Measurements from ENCODE around the gene USP46.

The USP46 gene

GRCh38 chr4:52689096-52689495, 30.0 kb upstream of the USP46 start:
- Histone ChIP-seq H3K4me2 (ENCODE audit: low read depth, low read length, poor library complexity, severe bottlenecking) (no peak overlapping the region), H2AFZ (ENCODE audit: low read length) (no peak overlapping the region), H3K4me3 (ENCODE audit: low read length, poor library complexity, severe bottlenecking) (no peak overlapping the region), H3K79me2 (ENCODE audit: insufficient read depth, low read length) (no peaks in the 10 kb centered on the region), H3K36me3 (ENCODE audit: insufficient read depth, low read length) (no peaks in the 10 kb centered on the region), H3F3A (ENCODE audit: low read depth) (no peaks in the 10 kb centered on the region), H3K9ac (ENCODE audit: low read depth, low read length, poor library complexity, severe bottlenecking) (no peak overlapping the region), H3K27me3 (ENCODE audit: insufficient read depth, low read length, poor library complexity, severe bottlenecking) (no peaks in the 10 kb centered on the region), H3K9me2 (replicated peaks; ENCODE audit: low read depth, low read length) (no peaks in the 10 kb centered on the region), H3K9me3 (ENCODE audit: insufficient read depth, low read depth, low read length) (peaks cover 17% of the 10 kb centered on the region; the same call in 1 of the 2 replicates), H4K20me1 (ENCODE audit: insufficient read depth, low read length, poor library complexity, severe bottlenecking) (no peaks in the 10 kb centered on the region), H3K4me1 (ENCODE audit: insufficient read depth, low read length, poor library complexity, severe bottlenecking) (no peaks in the 10 kb centered on the region)
- TF ChIP-seq EZH2phosphoT487 (IDR thresholded peaks at IDR 0.05; ENCODE audit: borderline replicate concordance) (no peak), CTCF (conservative IDR thresholded peaks at IDR 0.05; ENCODE audit: low read length) (no peak)

GRCh38 chr4:52687696-52688095, 28.6 kb upstream of the USP46 start:
- Histone ChIP-seq H3K9me2 (replicated peaks; ENCODE audit: low read depth, low read length) (no peaks in the 10 kb centered on the region), H3K79me2 (ENCODE audit: insufficient read depth, low read length) (no peaks in the 10 kb centered on the region), H3K4me2 (ENCODE audit: low read depth, low read length, poor library complexity, severe bottlenecking) (no peak overlapping the region), H3K4me1 (ENCODE audit: insufficient read depth, low read length, poor library complexity, severe bottlenecking) (no peaks in the 10 kb centered on the region), H3K9me3 (ENCODE audit: insufficient read depth, low read depth, low read length) (peaks cover 6% of the 10 kb centered on the region; the same call in 1 of the 2 replicates), H3F3A (ENCODE audit: low read depth) (no peaks in the 10 kb centered on the region), H3K4me3 (ENCODE audit: low read length, poor library complexity, severe bottlenecking) (no peak overlapping the region), H4K20me1 (ENCODE audit: insufficient read depth, low read length, poor library complexity, severe bottlenecking) (no peaks in the 10 kb centered on the region), H3K36me3 (ENCODE audit: insufficient read depth, low read length) (no peaks in the 10 kb centered on the region), H3K9ac (ENCODE audit: low read depth, low read length, poor library complexity, severe bottlenecking) (no peak overlapping the region), H2AFZ (ENCODE audit: low read length) (no peak overlapping the region), H3K27me3 (ENCODE audit: insufficient read depth, low read length, poor library complexity, severe bottlenecking) (no peaks in the 10 kb centered on the region)
- TF ChIP-seq EZH2phosphoT487 (IDR thresholded peaks at IDR 0.05; ENCODE audit: borderline replicate concordance) (no peak), CTCF (conservative IDR thresholded peaks at IDR 0.05; ENCODE audit: low read length) (no peak)

- H3F3A ChIP-seq (ENCODE audit: low read depth): no peaks in the 10 kb centered on the region
- no peak overlapping the region for H3K4me2 ChIP-seq (ENCODE audit: low read depth, low read length, poor library complexity, severe bottlenecking)
- no peak overlapping the region for H3K9ac ChIP-seq (ENCODE audit: low read depth, low read length, poor library complexity, severe bottlenecking)
- H3K79me2 ChIP-seq (ENCODE audit: insufficient read depth, low read length): no peaks in the 10 kb centered on the region
- H3K4me1 ChIP-seq (ENCODE audit: insufficient read depth, low read length, poor library complexity, severe bottlenecking): no peaks in the 10 kb centered on the region
- TF ChIP-seq EZH2phosphoT487 (IDR thresholded peaks at IDR 0.05; ENCODE audit: borderline replicate concordance): no peak
- no peaks in the 10 kb centered on the region for H3K9me3 ChIP-seq (ENCODE audit: insufficient read depth, low read depth, low read length)
- no peak overlapping the region for H3K4me3 ChIP-seq (ENCODE audit: low read length, poor library complexity, severe bottlenecking)
- no peaks in the 10 kb centered on the region for H3K36me3 ChIP-seq (ENCODE audit: insufficient read depth, low read length)
- no peaks in the 10 kb centered on the region for H4K20me1 ChIP-seq (ENCODE audit: insufficient read depth, low read length, poor library complexity, severe bottlenecking)
- no peaks in the 10 kb centered on the region for H3K27me3 ChIP-seq (ENCODE audit: insufficient read depth, low read length, poor library complexity, severe bottlenecking)
- H2AFZ ChIP-seq (ENCODE audit: low read length): no peak overlapping the region
- H3K9me2 ChIP-seq (replicated peaks; ENCODE audit: low read depth, low read length): no peaks in the 10 kb centered on the region
Measured at GRCh38 chr4:52685316-52685715, 26.2 kb upstream of the USP46 start.

GRCh38 chr4:52684896-52685295, 25.8 kb upstream of the USP46 start:
- Histone ChIP-seq H3K4me1 (ENCODE audit: insufficient read depth, low read length, poor library complexity, severe bottlenecking) (no peaks in the 10 kb centered on the region), H3K9ac (ENCODE audit: low read depth, low read length, poor library complexity, severe bottlenecking) (no peak overlapping the region), H3K27me3 (ENCODE audit: insufficient read depth, low read length, poor library complexity, severe bottlenecking) (no peaks in the 10 kb centered on the region), H3K4me3 (ENCODE audit: low read length, poor library complexity, severe bottlenecking) (no peak overlapping the region), H3K79me2 (ENCODE audit: insufficient read depth, low read length) (no peaks in the 10 kb centered on the region), H3K9me2 (replicated peaks; ENCODE audit: low read depth, low read length) (no peaks in the 10 kb centered on the region), H3F3A (ENCODE audit: low read depth) (no peaks in the 10 kb centered on the region), H3K36me3 (ENCODE audit: insufficient read depth, low read length) (no peaks in the 10 kb centered on the region), H3K4me2 (ENCODE audit: low read depth, low read length, poor library complexity, severe bottlenecking) (no peak overlapping the region), H2AFZ (ENCODE audit: low read length) (no peak overlapping the region; the same call in 1 of the 2 replicates), H3K9me3 (ENCODE audit: insufficient read depth, low read depth, low read length) (no peaks in the 10 kb centered on the region), H4K20me1 (ENCODE audit: insufficient read depth, low read length, poor library complexity, severe bottlenecking) (no peaks in the 10 kb centered on the region)
- no peak for TF ChIP-seq CTCF (conservative IDR thresholded peaks at IDR 0.05; ENCODE audit: low read length)
- TF ChIP-seq EZH2phosphoT487 (IDR thresholded peaks at IDR 0.05; ENCODE audit: borderline replicate concordance): no peak
